Astrocyte (in vitro differentiated cells and primary cell): ENCODE measurements around the gene CTNND2. TPM values are rescaled to one million over a fixed set of nuclear protein-coding genes. Genes with fewer than 3 reads are reported as not detected.

Experiments used
- DNase-seq: peaks from one replicate; pipeline ENCODE4 v3.0.0-alpha.2; 2010; ENCODE audit warnings: low read depth
- FAIRE-seq: peaks from 2 replicates; lab custom pipeline; 2011; peaks lifted over from hg19 to GRCh38; lab: Jason Lieb, UNC
- H2AFZ ChIP-seq: 2 replicates; pipeline ENCODE4 v1.6.0; 2012; ENCODE audit warnings: low read depth, low read length, inconsistent platforms
- H3K27ac ChIP-seq: 2 replicates; pipeline ENCODE4 v1.5.1; 2011; ENCODE audit warnings: low read depth, low read length, inconsistent platforms
- H3K27me3 ChIP-seq: 2 replicates; pipeline ENCODE4 v1.6.0; 2011; ENCODE audit warnings: low read length, inconsistent platforms; ENCODE audit not compliant: insufficient read depth
- H3K36me3 ChIP-seq: 2 replicates; pipeline ENCODE4 v1.5.1; 2011; ENCODE audit warnings: low read length, inconsistent platforms; ENCODE audit not compliant: insufficient read depth
- H3K4me1 ChIP-seq: 2 replicates; pipeline ENCODE4 v1.5.1; 2011; ENCODE audit warnings: low read length, inconsistent platforms; ENCODE audit not compliant: insufficient read depth
- H3K4me2 ChIP-seq: 2 replicates; pipeline ENCODE4 v1.6.0; 2012; ENCODE audit warnings: low read length, inconsistent platforms
- H3K4me3 ChIP-seq: 2 replicates; pipeline ENCODE4 v1.5.1; 2011; ENCODE audit warnings: low read depth, mild to moderate bottlenecking, low read length, inconsistent platforms; ENCODE audit not compliant: insufficient read depth
- H3K79me2 ChIP-seq: 2 replicates; pipeline ENCODE4 v1.6.0; 2012; ENCODE audit warnings: mild to moderate bottlenecking, low read length, inconsistent platforms; ENCODE audit not compliant: insufficient read depth
- H3K9ac ChIP-seq: 2 replicates; pipeline ENCODE4 v1.6.0; 2012; ENCODE audit warnings: mild to moderate bottlenecking, low read length, inconsistent platforms
- H3K9me3 ChIP-seq: 2 replicates; pipeline ENCODE4 v1.5.1; 2012; ENCODE audit warnings: low read depth, mild to moderate bottlenecking, low read length, inconsistent platforms; ENCODE audit not compliant: insufficient read depth
- H4K20me1 ChIP-seq: 2 replicates; pipeline ENCODE4 v1.6.0; 2012; ENCODE audit warnings: low read length, inconsistent platforms; ENCODE audit not compliant: insufficient read depth
- H3K27ac Mint-ChIP-seq: one replicate; pipeline ENCODE4 v1.8.0; 2021; ENCODE audit warnings: mild to moderate bottlenecking, mixed read lengths; ENCODE audit not compliant: unreplicated experiment
- H3K27me3 Mint-ChIP-seq: one replicate; pipeline ENCODE4 v1.8.0; 2021; ENCODE audit warnings: low read depth, mixed read lengths; ENCODE audit not compliant: unreplicated experiment
- H3K36me3 Mint-ChIP-seq: one replicate; pipeline ENCODE4 v1.8.0; 2021; ENCODE audit warnings: low read depth, mixed read lengths; ENCODE audit not compliant: unreplicated experiment
- H3K4me1 Mint-ChIP-seq: one replicate; pipeline ENCODE4 v1.8.0; 2021; ENCODE audit warnings: low read depth, mixed read lengths; ENCODE audit not compliant: unreplicated experiment
- H3K4me3 Mint-ChIP-seq: one replicate; pipeline ENCODE4 v1.8.0; 2021; ENCODE audit warnings: mild to moderate bottlenecking, moderate library complexity, mixed read lengths; ENCODE audit not compliant: unreplicated experiment
- H3K9me3 Mint-ChIP-seq: one replicate; pipeline ENCODE4 v1.8.0; 2021; ENCODE audit warnings: mild to moderate bottlenecking, mixed read lengths; ENCODE audit not compliant: unreplicated experiment
- CTCF ChIP-seq: IDR thresholded peaks from 2 replicates; pipeline ENCODE4 v1.5.1; 2011; ENCODE audit warnings: low read depth, mild to moderate bottlenecking, inconsistent platforms, low read length, moderate library complexity; ENCODE audit not compliant: insufficient read depth
- EZH2 ChIP-seq: IDR thresholded peaks from 2 replicates; pipeline ENCODE4 v1.6.1; 2012; ENCODE audit warnings: mild to moderate bottlenecking, low read length, inconsistent platforms; ENCODE audit not compliant: insufficient read depth
- total RNA-seq: library from RNA; stranded (reverse); gene quantifications from 2 replicates; pipeline ENCODE4 v1.2.1, GENCODE V29; 2021

CTNND2 gene
- total RNA-seq, 1 donor from 2014 or later: 4.5 TPM

DNA sequence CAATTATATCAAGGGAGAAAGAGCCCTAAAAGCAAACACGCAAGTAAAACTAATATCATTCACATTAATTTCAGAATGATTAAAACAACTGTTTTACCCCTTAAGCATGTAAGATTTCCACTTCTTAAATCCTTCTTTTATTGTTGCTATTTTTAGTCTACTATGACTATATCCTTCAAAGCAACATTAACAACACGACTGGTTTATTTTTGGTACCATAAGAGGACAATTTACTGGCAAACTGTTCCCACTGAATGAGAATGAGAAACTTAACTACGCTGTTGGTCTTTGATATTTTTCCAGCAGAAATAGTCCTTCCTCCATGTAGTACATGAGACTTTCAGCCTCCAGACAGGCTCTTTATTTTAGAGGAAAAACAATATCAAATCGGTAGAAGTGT lies 281.5 kb downstream of the CTNND2 start:
- H2AFZ ChIP-seq: no peak overlapping the region
- H3K27ac ChIP-seq: no peak overlapping the region
- no peaks in the 10 kb centered on the region for H3K9me3 ChIP-seq
- H3K4me3 ChIP-seq: no peak overlapping the region
- Mint-ChIP-seq H3K36me3 (no peaks in the 10 kb centered on the region), H3K4me1 (no peaks in the 10 kb centered on the region), H3K27me3 (no peaks in the 10 kb centered on the region), H3K27ac (no peak overlapping the region), H3K9me3 (peaks cover 1% of the 10 kb centered on the region), H3K4me3 (no peak overlapping the region)
- TF ChIP-seq EZH2: no peak
- TF ChIP-seq CTCF: no peak
- DNase-seq (no peak), FAIRE-seq (no peak)
- H3K4me1 ChIP-seq: no peaks in the 10 kb centered on the region
- H3K9ac ChIP-seq: no peak overlapping the region
- H4K20me1 ChIP-seq: no peaks in the 10 kb centered on the region
- H3K4me2 ChIP-seq: no peak overlapping the region
- no peaks in the 10 kb centered on the region for H3K36me3 ChIP-seq
- no peaks in the 10 kb centered on the region for H3K79me2 ChIP-seq
- no peaks in the 10 kb centered on the region for H3K27me3 ChIP-seq

DNA sequence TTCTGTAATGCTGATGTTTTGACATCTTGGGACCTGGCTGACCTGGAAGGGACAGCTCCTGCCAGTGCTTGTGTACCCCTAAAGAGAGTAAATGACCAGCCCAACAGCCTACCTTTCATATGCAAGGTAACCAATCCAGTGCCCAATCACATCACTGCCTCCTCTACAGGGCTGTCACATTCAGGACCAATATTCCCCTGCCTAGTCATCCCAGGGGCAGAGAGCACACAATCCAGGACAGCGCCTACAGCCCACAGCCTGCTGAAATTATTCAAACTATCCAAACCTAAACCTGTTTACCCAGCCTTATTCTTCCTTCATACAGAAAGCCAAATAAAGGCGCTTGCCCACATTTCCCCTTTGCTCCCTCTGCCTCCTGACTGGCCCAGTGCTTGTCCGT lies 284.1 kb downstream of the CTNND2 start:
- Mint-ChIP-seq H3K27ac (no peak overlapping the region), H3K4me3 (no peak overlapping the region)
- no peak for FAIRE-seq

More for the DNA sequence above, 284.1 kb downstream of the CTNND2 start:
- H3K27me3 ChIP-seq: no peaks in the 10 kb centered on the region
- H4K20me1 ChIP-seq: no peaks in the 10 kb centered on the region
- no peaks in the 10 kb centered on the region for H3K4me1 ChIP-seq
- H3K79me2 ChIP-seq: no peaks in the 10 kb centered on the region
- Mint-ChIP-seq H3K4me1 (peaks cover 7% of the 10 kb centered on the region), H3K36me3 (no peaks in the 10 kb centered on the region), H3K9me3 (peaks cover 1% of the 10 kb centered on the region), H3K27me3 (no peaks in the 10 kb centered on the region)
- no peak for DNase-seq
- H3K4me2 ChIP-seq: no peak overlapping the region
- H3K9me3 ChIP-seq: no peaks in the 10 kb centered on the region
- no peaks in the 10 kb centered on the region for H3K36me3 ChIP-seq
- H2AFZ ChIP-seq: no peak overlapping the region
- H3K27ac ChIP-seq: no peak overlapping the region
- no peak overlapping the region for H3K4me3 ChIP-seq
- no peak for TF ChIP-seq CTCF
- no peak for TF ChIP-seq EZH2
- H3K9ac ChIP-seq: no peak overlapping the region
